ENCODE results near the gene SLC7A7. TPM values are rescaled to one million over a fixed set of nuclear protein-coding genes. Genes with fewer than 3 reads are reported as not detected.
"Not testable (repeated sequence)": the region's sequence is repeated elsewhere in the genome, so short reads cannot be mapped to it uniquely, and the experiment has no call there.

Gene SLC7A7
- total RNA-seq, 4 donors from 2014 or later = 0.68 to 5.3 (median 2.2) TPM

DNA sequence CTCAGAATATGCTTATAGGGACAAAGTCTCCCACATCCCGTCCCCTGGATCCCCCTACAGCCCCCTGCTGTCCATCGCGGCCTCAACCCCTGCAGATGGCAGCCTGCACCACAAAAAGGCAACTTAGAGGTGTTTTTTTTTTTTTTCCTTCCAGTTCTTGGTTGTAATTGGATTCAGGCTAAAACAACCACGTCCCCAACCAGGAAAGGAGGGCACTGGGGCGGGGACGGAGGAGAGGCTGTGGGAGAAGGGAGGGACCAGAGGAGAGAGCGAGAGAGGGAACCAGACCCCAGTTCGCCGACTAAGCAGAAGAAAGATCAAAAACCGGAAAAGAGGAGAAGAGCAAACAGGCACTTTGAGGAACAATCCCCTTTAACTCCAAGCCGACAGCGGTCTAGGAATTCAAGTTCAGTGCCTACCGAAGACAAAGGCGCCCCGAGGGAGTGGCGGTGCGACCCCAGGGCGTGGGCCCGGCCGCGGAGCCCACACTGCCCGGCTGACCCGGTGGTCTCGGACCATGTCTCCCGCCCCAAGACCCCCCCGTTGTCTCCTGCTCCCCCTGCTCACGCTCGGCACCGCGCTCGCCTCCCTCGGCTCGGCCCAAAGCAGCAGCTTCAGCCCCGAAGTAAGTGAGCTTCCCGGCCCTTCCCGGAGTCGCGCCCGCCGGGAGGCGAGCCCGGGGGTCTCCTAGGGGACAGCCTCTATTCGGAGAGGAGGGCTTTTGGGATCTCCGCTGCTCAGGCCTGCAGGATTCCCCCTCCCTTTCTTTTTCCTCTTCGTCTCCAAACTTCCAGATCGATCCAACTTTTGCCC lies 21.3 kb upstream of the SLC7A7 start, which contains the start of gene MMP14:
Gene MMP14 (plus strand): TSS at position 285 of the 813 bp plus-strand sequence. CDS start 233 bp downstream, at position 518.
- H3K27me3 ChIP-seq = peaks cover 9 to 12% (median 9%) of the 10 kb centered on the region in 3 donors
- DNase-seq (peak; percentile 67 to 74), ATAC-seq (peak; percentile 35 to 43)
- in situ Hi-C loops (cut with MboI; ENCODE audit: low sequenced_read_pairs in 4 of 4) (no loop called here), intact Hi-C loops (cut with DNase I; ENCODE audit: low total_unique reads) (loop anchor here (5.0 kb wide), 1 partner anchor 81 kb away; the partner anchor contains the start of gene RBM23)
- peaks cover 0 to 22% of the 10 kb centered on the region in 2 donors for H3K36me3 ChIP-seq
- H3K4me3 ChIP-seq = peak within 1 kb of the TSS; percentile 71 to 78 (median 72)
- H3K9me3 ChIP-seq = no peaks in the 10 kb centered on the region
- H3K27ac ChIP-seq = peak within 1 kb of the TSS; percentile 75 to 84 (median 80)
- peaks cover 0 to 11% of the 10 kb centered on the region in 2 donors for H3K4me1 ChIP-seq
- TF ChIP-seq CTCF (IDR thresholded peaks at IDR 0.05 in 4 of 5, conservative IDR thresholded peaks at IDR 0.05 in 1 of 5) (peak in 1 of 5 experiments; percentile 19), POLR2A (IDR thresholded peaks at IDR 0.05) (peak in 1 of 2 donors; percentile 63)

GRCh38 chr14:22835505-22835904 lies 20.3 kb upstream of the SLC7A7 start:
- in situ Hi-C loops (cut with MboI; ENCODE audit: low sequenced_read_pairs in 4 of 4) = no loop called here
- Histone ChIP-seq H3K27me3 (peaks cover 9 to 12% (median 9%) of the 10 kb centered on the region in 3 donors), H3K4me3 (no peak overlapping the region), H3K9me3 (no peaks in the 10 kb centered on the region), H3K4me1 (peaks cover 3 to 15% of the 10 kb centered on the region in 2 donors), H3K36me3 (peaks cover 0 to 22% of the 10 kb centered on the region in 2 donors), H3K27ac (peak overlapping the region in 2 of 4 donors; percentile 80 to 84)
- DNase-seq (no peak), ATAC-seq (no peak)
- intact Hi-C loops (cut with DNase I; ENCODE audit: low total_unique reads) = loop anchor here (5.0 kb wide), 1 partner anchor 82 kb away; the partner anchor contains the start of gene RBM23
- TF ChIP-seq CTCF (IDR thresholded peaks at IDR 0.05 in 4 of 5, conservative IDR thresholded peaks at IDR 0.05 in 1 of 5) (no peak), POLR2A (IDR thresholded peaks at IDR 0.05) (no peak)

DNA sequence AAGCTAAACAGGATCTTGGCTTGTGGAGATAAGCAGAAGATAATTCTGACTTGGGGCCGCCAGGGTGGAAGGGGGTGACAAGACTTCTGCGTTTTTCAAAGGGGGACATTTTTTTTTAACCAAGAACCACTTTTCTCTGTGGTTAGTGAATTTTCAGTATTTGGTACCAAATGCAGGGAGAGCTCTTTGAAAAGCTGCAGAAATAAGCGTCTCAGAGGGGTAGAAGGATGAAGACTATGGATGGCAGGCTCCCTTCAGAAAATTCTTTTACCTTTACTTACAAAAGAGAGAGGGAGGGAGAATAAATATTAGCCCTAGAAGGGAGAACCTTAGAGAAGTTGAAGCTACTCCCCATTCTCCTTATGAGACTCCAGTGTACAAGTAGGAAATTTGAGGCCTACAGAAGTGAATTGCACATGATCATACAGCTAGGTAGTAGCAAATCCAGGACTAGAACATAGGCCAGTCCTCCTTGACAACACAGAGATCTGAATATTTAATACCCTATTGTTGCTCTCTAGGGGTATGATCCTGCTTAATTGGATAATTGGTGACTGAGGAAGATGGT lies 15.3 kb upstream of the SLC7A7 start:
- DNase-seq = no peak
- ATAC-seq = no peak
- peak overlapping the region; percentile 74 to 97 (median 79) for H3K4me3 ChIP-seq
- in situ Hi-C loops (cut with MboI; ENCODE audit: low sequenced_read_pairs in 4 of 4) = no loop called here
- peaks cover 0 to 22% of the 10 kb centered on the region in 2 donors for H3K36me3 ChIP-seq
- no peaks in the 10 kb centered on the region for H3K9me3 ChIP-seq
- H3K27me3 ChIP-seq = no peaks in the 10 kb centered on the region
- peaks cover 7 to 9% of the 10 kb centered on the region in 2 donors for H3K4me1 ChIP-seq
- TF ChIP-seq POLR2A (IDR thresholded peaks at IDR 0.05) (no peak), CTCF (IDR thresholded peaks at IDR 0.05 in 4 of 5, conservative IDR thresholded peaks at IDR 0.05 in 1 of 5) (no peak)
- intact Hi-C loops (cut with DNase I; ENCODE audit: low total_unique reads) = no loop called here
- peak overlapping the region; percentile 83 to 87 (median 86) for H3K27ac ChIP-seq

- ATAC-seq = peak; percentile 100
- Histone ChIP-seq H3K4me3 (peak within 1 kb of the TSS; percentile 74 to 97 (median 79)), H3K27me3 (no peaks in the 10 kb centered on the region), H3K9me3 (no peaks in the 10 kb centered on the region), H3K36me3 (peaks cover 0 to 21% of the 10 kb centered on the region in 2 donors), H3K4me1 (peaks cover 7 to 9% of the 10 kb centered on the region in 2 donors), H3K27ac (peak within 1 kb of the TSS; percentile 83 to 87 (median 86))
- DNase-seq = peak; percentile 82 to 86
- in situ Hi-C loops (cut with MboI; ENCODE audit: low sequenced_read_pairs in 4 of 4) (no loop called here), intact Hi-C loops (cut with DNase I; ENCODE audit: low total_unique reads) (loop anchor here (1.0 kb wide), 2 partner anchors 41 to 64 kb away; partner anchors contain the start of genes LRP10 and OXA1L)
- TF ChIP-seq CTCF (IDR thresholded peaks at IDR 0.05 in 4 of 5, conservative IDR thresholded peaks at IDR 0.05 in 1 of 5) = no peak
- TF ChIP-seq POLR2A (IDR thresholded peaks at IDR 0.05) = peak in 1 of 2 donors; percentile 22
Observed at GRCh38 chr14:22829661-22830442, 14.6 kb upstream of the SLC7A7 start, which contains the start of gene MRPL52. TSS of gene MRPL52 (plus strand) at chr14:22829887. CDS start at chr14:22829913, 26 bp downstream.

DNA sequence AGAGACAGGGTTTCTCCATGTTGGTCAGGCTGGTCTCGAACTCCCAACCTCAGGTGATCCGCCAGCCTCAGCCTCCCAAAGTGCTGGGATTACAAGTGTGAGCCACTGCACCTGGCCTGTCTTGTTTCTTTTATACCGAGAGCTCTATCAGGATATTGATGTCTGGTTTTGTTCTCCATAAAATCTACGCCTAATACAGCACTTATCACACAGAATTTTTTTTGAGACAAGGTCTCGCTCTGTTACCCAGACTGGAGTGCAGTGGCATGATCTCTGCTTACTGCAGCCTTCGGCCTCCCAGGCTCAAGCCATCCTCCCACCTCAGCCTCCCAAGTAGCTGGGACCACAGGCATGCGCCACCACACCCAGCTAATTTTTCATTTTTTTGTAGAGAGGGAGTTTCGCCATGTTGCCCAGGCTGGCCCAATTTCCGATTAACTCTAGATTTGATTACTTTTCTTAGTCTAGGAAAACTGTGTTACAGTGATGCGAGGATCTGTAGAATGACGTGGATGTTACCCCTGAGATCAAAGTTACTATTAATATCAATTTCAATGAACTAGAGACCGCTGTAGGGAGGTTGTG lies 13.9 kb upstream of the SLC7A7 start:
- peak in 1 of 2 donors; percentile 14 for ATAC-seq
- Histone ChIP-seq H3K36me3 (peaks cover 0 to 14% of the 10 kb centered on the region in 2 donors), H3K27ac (peak overlapping the region; percentile 83 to 87 (median 86)), H3K4me3 (peak overlapping the region; percentile 74 to 97 (median 79))
- in situ Hi-C loops (cut with MboI; ENCODE audit: low sequenced_read_pairs in 4 of 4); DNase-seq; H3K27me3 ChIP-seq; H3K4me1 ChIP-seq; H3K9me3 ChIP-seq: not testable (repeated sequence)
- intact Hi-C loops (cut with DNase I; ENCODE audit: low total_unique reads) = loop anchor here (1.0 kb wide), 2 partner anchors 42 to 63 kb away; partner anchors contain the start of genes LRP10 and OXA1L

All from gastrocnemius medialis (tissue), 4 donors.